ENCODE data around the gene PWP2.
"Not testable (repeated sequence)": the region's sequence is repeated elsewhere in the genome, so short reads cannot be mapped to it uniquely, and the experiment has no call there.

PWP2 gene

GRCh38 chr21:44155231-44155993 lies 48.2 kb downstream of the PWP2 start:
- not testable (repeated sequence) for H3K4me3 ChIP-seq (ENCODE audit: low read length); DNase-seq (ENCODE audit: low read depth, low spot score)

- DNase-seq (ENCODE audit: low read depth, low spot score); H3K4me3 ChIP-seq (ENCODE audit: low read length): not testable (repeated sequence)
These were observed 48.8 kb downstream of the PWP2 start for GRCh38 chr21:44155994-44156380.

- H3K4me3 ChIP-seq (ENCODE audit: low read length); DNase-seq (ENCODE audit: low read depth, low spot score): not testable (repeated sequence)
These were observed 50.4 kb downstream of the PWP2 start for GRCh38 chr21:44157439-44158081.

GRCh38 chr21:44158082-44158468 lies 50.9 kb downstream of the PWP2 start:
- DNase-seq (ENCODE audit: low read depth, low spot score); H3K4me3 ChIP-seq (ENCODE audit: low read length): not testable (repeated sequence)

- H3K4me3 ChIP-seq (ENCODE audit: low read length); DNase-seq (ENCODE audit: low read depth, low spot score): not testable (repeated sequence)
These were observed 52.4 kb downstream of the PWP2 start for GRCh38 chr21:44159349-44160297.

GRCh38 chr21:44160298-44160672 lies 53.1 kb downstream of the PWP2 start:
- not testable (repeated sequence) for DNase-seq (ENCODE audit: low read depth, low spot score); H3K4me3 ChIP-seq (ENCODE audit: low read length)

GRCh38 chr21:44160821-44161220 lies 53.6 kb downstream of the PWP2 start:
- not testable (repeated sequence) for H3K4me3 ChIP-seq (ENCODE audit: low read length); DNase-seq (ENCODE audit: low read depth, low spot score)

- DNase-seq (ENCODE audit: low read depth, low spot score); H3K4me3 ChIP-seq (ENCODE audit: low read length): not testable (repeated sequence)
These were observed 56.0 kb downstream of the PWP2 start for GRCh38 chr21:44163167-44163653.

- H3K4me3 ChIP-seq (ENCODE audit: low read length); DNase-seq (ENCODE audit: low read depth, low spot score): not testable (repeated sequence)
These were observed 58.7 kb downstream of the PWP2 start for GRCh38 chr21:44165933-44166332.

- not testable (repeated sequence) for H3K4me3 ChIP-seq (ENCODE audit: low read length); DNase-seq (ENCODE audit: low read depth, low spot score)
These were observed 60.3 kb downstream of the PWP2 start for GRCh38 chr21:44167527-44167926.

GRCh38 chr21:44170326-44170725 lies 63.1 kb downstream of the PWP2 start:
- H3K4me3 ChIP-seq (ENCODE audit: low read length); DNase-seq (ENCODE audit: low read depth, low spot score): not testable (repeated sequence)

- not testable (repeated sequence) for DNase-seq (ENCODE audit: low read depth, low spot score); H3K4me3 ChIP-seq (ENCODE audit: low read length)
These were observed 63.7 kb downstream of the PWP2 start for GRCh38 chr21:44170863-44171262.

- not testable (repeated sequence) for DNase-seq (ENCODE audit: low read depth, low spot score)
These were observed 64.9 kb downstream of the PWP2 start for GRCh38 chr21:44171962-44172572.

GRCh38 chr21:44172741-44173140 lies 65.5 kb downstream of the PWP2 start:
- not testable (repeated sequence) for DNase-seq (ENCODE audit: low read depth, low spot score); H3K4me3 ChIP-seq (ENCODE audit: low read length)

More at GRCh38 chr21:44171962-44172572, 64.9 kb downstream of the PWP2 start:
- not testable (repeated sequence) for H3K4me3 ChIP-seq (ENCODE audit: low read length)

GRCh38 chr21:44175189-44175588 lies 68.0 kb downstream of the PWP2 start:
- not testable (repeated sequence) for H3K4me3 ChIP-seq (ENCODE audit: low read length); DNase-seq (ENCODE audit: low read depth, low spot score)

GRCh38 chr21:44176127-44176526 lies 68.9 kb downstream of the PWP2 start:
- DNase-seq (ENCODE audit: low read depth, low spot score); H3K4me3 ChIP-seq (ENCODE audit: low read length): not testable (repeated sequence)

Measured in Jurkat, Clone E6-1 (cell line).